ENCODE measurements around the gene TTC9B.

GRCh38 chr19:40192758-40193586 is 25.2 kb downstream of the TTC9B start:
- TF ChIP-seq EZH2 (IDR thresholded peaks at IDR 0.05; ENCODE audit: low read depth, low read length, severe bottlenecking) (no peak), SRF (IDR thresholded peaks at IDR 0.05; ENCODE audit: low read depth, low read length) (no peak), CTCF (IDR thresholded peaks at IDR 0.05; ENCODE audit: control extremely low read depth in 1 of 3, insufficient read depth in 1 of 3, low read depth in 1 of 3, low read length in 3 of 3) (no peak), ASH2L (IDR thresholded peaks at IDR 0.05; ENCODE audit: low read length) (no peak), CHD2 (IDR thresholded peaks at IDR 0.05; ENCODE audit: low read length) (no peak), NRF1 (IDR thresholded peaks at IDR 0.05; ENCODE audit: low read depth, low read length) (no peak), CEBPB (IDR thresholded peaks at IDR 0.05; ENCODE audit: low read depth, low read length) (no peak), JUN (IDR thresholded peaks at IDR 0.05; ENCODE audit: low read depth, low read length) (no peak), SP1 (IDR thresholded peaks at IDR 0.05; ENCODE audit: low read depth, low read length) (no peak)

Data from H1 (cell line).